GM23248 (cell line): ENCODE data around the gene STK32A.

ENCODE experiments used
- EZH2 ChIP-seq: fragments of 200-600 bp; sonication (generic); IDR thresholded peaks from 2 replicates; pipeline ENCODE4 v1.6.1; 2018; ENCODE audit warnings: antibody characterized with exemption, mild to moderate bottlenecking; ENCODE audit not compliant: insufficient read depth, poor library complexity, severe bottlenecking
- EZH2phosphoT487 ChIP-seq: fragments of 200-600 bp; sonication (generic); IDR thresholded peaks from 2 replicates; pipeline ENCODE4 v1.6.1; 2018; ENCODE audit warnings: antibody characterized with exemption, moderate library complexity, mild to moderate bottlenecking, low read depth; ENCODE audit not compliant: insufficient read depth

DNA sequence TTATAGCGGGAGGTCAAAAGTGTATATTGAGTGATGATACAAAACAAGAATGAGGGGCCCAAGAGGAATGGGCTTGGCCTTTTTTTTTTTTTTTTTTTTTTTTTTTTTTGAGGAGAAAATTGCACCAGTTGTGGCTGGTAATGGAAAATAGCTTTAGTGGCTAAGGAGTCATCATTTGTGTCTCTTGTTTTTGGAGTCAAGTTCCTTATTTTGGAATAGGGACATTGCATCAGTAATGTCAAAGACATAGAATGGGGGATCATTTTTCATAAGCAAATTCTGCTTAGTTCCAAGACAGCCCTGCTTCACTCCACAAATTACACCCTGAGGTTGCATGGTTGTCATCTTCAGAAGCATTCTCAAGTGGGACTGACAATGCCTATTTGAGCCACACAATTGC, 137.4 kb downstream of the STK32A start:
- TF ChIP-seq EZH2, result no peak
- TF ChIP-seq EZH2phosphoT487, result no peak
